Myocyte (in vitro differentiated cells): Measurements from ENCODE around the gene ADGRB3. TPM values are rescaled to one million over a fixed set of nuclear protein-coding genes. Genes with fewer than 3 reads are reported as not detected.

Experiments used
- DNase-seq: peaks from one replicate; pipeline ENCODE4 v3.0.0-alpha.2; 2012; ENCODE audit warnings: low read depth
- polyA plus RNA-seq: library from polyadenylated mRNA; unstranded; fragments of >200 nt; gene quantifications from one replicate; pipeline ENCODE4 v1.2.1, GENCODE V29; 2012; ENCODE audit warnings: missing spikeins
- total RNA-seq: library from RNA; depleted of rRNA; stranded (reverse); fragments of >200 nt; gene quantifications from 2 replicates; pipeline ENCODE4 v1.2.3, GENCODE V29; 2014

ADGRB3 gene
- total RNA-seq, result 0.13 TPM in 1 of 2 replicates, not detected in the other
- polyA plus RNA-seq, result 0.05 TPM

- peak; percentile 62 for DNase-seq
Observed at GRCh38 chr6:68634726-68635411, at the start of gene ADGRB3. Gene ADGRB3 (plus strand): TSS chr6:68635282. CDS start chr6:68638676, 3,394 bp downstream.

GRCh38 chr6:68593558-68593957 is 41.5 kb upstream of the ADGRB3 start:
- DNase-seq, result no peak

- DNase-seq, result no peak
Observed at GRCh38 chr6:68597642-68598041, 37.4 kb upstream of the ADGRB3 start.

GRCh38 chr6:68615938-68616337 is 19.1 kb upstream of the ADGRB3 start:
- DNase-seq, result no peak

GRCh38 chr6:68625998-68626397 is 9.1 kb upstream of the ADGRB3 start:
- no peak for DNase-seq

- no peak for DNase-seq
Observed at GRCh38 chr6:68628161-68628560, 6.9 kb upstream of the ADGRB3 start.

- no peak for DNase-seq
Observed at GRCh38 chr6:68632734-68633133, 2.3 kb upstream of the ADGRB3 start.

- no peak for DNase-seq
Observed at GRCh38 chr6:68633281-68633971, 1.7 kb upstream of the ADGRB3 start.

- no peak for DNase-seq
Observed at GRCh38 chr6:68633972-68634725, 933 bp upstream of the ADGRB3 start.

- no peak for DNase-seq
Observed at GRCh38 chr6:68635412-68635705, 277 bp downstream of the ADGRB3 start.

GRCh38 chr6:68635706-68636513 is 828 bp downstream of the ADGRB3 start:
- DNase-seq, result peak; percentile 13

- no peak for DNase-seq
Observed at GRCh38 chr6:68636666-68637065, 1.6 kb downstream of the ADGRB3 start.

- DNase-seq, result no peak
Observed at GRCh38 chr6:68637071-68637470, 2.0 kb downstream of the ADGRB3 start.

GRCh38 chr6:68637782-68638181 is 2.7 kb downstream of the ADGRB3 start:
- DNase-seq, result no peak

GRCh38 chr6:68638230-68638900 is 3.3 kb downstream of the ADGRB3 start:
- peak; percentile 48 for DNase-seq

- DNase-seq, result no peak
Observed at GRCh38 chr6:68639211-68639610, 4.1 kb downstream of the ADGRB3 start.

- no peak for DNase-seq
Observed at GRCh38 chr6:68639826-68640490, 4.9 kb downstream of the ADGRB3 start.

GRCh38 chr6:68640491-68640835 is 5.4 kb downstream of the ADGRB3 start:
- DNase-seq, result no peak

GRCh38 chr6:68641172-68641571 is 6.1 kb downstream of the ADGRB3 start:
- DNase-seq, result no peak

- DNase-seq, result no peak
Observed at GRCh38 chr6:68642081-68642480, 7.0 kb downstream of the ADGRB3 start.
